Stimulated activated CD8-positive, alpha-beta memory T cell treated with anti-CD3 and anti-CD28 coated beads, Interleukin-2, amount 100 ng/mL, for 1 hour (primary cell): ENCODE results near the gene GLRA3.
"Not testable (repeated sequence)": the region's sequence is repeated elsewhere in the genome, so short reads cannot be mapped to it uniquely, and the experiment has no call there.

Experiments
- DNase-seq, 2 donors: peaks; one replicate each; pipeline ENCODE4 v3.0.0-alpha.2; 2020; ENCODE audit warnings: low read depth in 2 of 2

GLRA3 gene

DNA sequence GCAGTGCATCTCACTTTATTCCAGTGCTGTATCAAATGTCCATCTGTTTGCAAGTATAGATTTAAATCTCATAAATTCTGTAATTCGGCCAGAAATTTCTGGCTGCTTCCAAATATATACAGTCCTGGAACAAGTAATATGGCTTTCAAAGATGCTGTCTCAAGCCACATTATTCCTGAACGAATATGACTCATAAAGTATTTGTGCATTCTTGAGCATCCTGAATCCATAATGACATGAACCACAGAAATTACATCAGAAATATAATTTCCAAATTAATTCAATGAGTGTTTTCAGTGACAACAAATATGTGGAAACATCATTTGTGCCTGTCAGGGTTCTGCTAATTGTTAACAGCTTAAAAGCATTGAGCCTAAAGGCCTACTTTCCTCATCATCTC is 165.8 kb downstream of the GLRA3 start:
- no peak for DNase-seq

DNA sequence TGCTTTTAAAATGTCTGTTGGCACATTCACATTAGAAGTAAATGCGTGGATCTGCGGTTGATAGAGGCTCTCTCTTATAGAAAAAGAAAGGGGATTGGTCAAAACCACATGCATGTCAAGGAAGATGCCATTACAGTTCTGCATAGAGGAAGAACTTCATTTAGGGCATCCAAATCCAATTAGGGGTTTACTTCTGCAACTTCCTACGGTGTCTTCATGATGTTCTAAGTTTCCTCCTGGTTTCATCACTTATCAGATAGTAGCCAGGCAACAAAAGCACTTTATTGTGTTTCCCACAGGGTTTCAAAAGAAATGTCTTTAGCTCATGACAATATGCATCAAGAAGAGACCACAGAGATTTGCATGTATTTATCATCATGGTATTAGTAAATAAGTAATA is 170.8 kb downstream of the GLRA3 start:
- no peak for DNase-seq

DNA sequence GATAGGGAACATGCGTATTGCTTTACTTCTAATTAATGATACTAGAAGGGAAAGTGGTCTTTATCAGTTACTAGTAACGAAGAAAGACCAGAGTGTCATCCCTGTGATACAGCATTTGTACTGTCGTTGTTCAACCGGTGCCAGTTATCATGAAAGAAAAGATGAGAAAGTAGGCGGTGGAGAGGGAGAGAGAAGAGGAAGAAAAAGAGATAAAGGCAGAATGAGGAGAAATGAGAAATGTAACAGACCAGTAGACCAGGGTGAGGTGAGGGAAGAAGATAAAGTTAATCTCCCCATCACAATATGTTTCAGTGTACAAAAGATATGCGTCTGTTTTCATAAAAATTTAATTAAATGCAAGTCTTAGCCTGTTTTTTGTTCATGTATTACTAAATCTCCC is 171.6 kb downstream of the GLRA3 start:
- no peak for DNase-seq

DNA sequence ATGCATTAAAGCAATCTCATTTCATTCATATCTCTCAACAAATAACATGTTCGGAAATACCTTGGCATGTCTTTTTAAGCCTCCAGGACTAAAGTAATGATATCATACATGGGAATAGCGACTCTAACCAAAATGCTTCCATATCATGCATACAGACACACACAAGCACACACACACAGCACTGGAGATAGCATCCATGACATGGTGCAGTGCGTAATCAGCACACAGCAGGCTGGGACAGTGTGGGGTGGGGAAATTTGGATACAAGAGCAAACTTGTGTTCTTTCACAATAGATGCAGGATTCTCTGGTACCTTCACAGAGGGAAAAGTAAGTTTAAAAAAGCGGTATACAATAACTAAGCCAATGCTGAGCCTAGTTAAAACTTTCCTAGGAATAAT is 174.4 kb downstream of the GLRA3 start:
- DNase-seq = no peak

DNA sequence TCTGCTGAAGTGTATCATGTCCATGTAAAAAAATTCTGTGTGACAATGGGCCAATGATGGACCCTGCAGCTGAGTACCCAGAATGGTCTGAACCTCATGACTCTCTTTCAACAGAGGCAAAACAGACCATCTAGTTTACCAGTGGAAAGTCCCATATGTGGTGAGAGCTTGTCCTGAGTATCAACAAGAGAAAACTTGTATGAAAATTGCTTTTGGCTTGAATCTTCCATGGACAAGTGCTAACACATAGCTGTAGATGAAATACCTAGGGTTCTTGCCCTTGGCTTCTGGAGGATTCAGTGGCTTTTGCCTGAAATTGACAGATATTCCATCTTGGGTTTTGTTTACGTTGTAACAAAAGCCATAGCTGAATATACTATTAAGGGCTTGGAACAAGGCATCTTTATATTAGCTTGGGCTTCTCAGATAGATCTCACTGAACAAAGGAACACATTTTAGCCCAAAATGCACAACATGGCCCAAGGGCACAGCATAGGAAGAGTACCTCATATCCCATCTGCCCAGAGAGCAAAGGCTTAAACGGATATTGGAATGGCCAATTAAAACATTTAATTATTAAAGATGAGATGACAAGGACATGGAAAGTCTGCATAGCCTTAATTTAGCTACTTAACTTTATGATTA is 178.2 kb downstream of the GLRA3 start:
- DNase-seq = no peak

DNA sequence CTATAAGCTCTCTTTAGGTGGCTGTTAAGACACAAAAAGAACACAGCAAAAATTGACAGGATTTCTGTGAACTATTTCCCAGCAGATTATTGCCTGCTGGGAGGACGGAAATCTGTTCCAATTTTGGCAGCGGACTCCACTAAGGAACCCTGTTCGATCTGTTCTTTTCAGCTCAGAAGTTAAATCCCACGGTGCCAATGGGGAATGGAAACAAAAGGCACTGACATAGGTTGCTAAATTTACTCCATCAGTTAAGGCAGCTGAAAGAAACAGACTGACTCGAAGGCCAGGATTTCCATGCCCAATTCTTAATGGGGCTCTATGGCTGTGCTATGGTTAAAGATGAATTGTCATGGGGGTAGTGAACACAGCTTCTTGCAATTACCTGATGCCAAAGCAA is 180.2 kb downstream of the GLRA3 start:
- no peak for DNase-seq

DNA sequence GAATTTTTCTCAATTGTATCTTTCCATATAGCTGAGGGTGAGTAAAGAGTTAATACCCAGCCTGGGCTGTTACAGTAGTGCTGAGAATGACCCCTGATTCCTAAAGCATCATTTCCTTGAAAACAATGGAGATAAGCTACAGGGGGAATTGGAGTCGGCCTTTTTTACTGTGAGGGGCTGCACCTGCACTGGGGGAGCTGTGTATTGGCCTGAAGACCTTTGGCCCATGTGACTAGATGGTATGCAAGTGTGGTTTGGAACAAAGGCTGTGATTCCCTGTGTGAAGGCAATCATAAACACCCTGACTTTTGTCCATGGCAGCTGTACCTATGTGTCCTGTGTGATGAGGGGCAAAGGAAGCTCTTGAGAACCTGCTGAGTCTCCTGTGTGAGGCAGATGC is 182.7 kb downstream of the GLRA3 start:
- DNase-seq = no peak

DNA sequence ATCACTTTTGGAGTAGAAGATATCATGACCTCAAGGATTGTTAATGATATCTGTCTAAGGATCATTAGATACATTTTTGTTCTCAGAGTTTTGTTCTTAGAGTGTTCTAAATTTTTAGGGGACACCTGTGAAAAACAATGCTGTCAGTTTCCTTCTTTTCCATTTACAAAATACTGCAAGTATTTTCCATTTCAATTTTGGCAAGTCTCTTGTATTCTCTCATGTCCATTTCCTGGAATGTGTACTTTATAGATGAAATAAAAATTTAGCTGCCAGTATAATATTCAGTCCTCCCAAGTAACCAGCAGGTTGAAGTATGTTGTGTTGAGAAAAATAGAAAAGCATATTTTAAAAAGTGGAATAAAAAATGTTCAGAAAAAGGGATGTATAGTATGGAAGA is 188.9 kb downstream of the GLRA3 start:
- DNase-seq = no peak

DNA sequence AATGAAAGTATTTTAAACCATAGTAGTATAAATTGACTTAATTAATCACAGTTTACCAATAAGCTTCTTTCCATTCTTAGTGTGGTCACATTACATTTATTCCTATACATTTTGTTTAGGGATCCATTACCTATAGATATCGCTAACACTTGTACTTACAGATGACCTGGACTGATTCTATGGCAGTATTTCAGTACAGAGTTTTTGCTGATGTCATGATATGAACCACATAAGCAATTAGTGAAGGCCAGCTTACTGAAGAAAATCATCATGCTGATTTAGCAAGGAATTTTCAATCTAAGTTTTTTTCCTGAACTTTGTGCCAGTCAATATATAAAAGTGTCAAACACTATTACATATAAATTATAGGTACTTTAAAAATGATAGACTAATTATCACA is 193.3 kb downstream of the GLRA3 start:
- no peak for DNase-seq

DNA sequence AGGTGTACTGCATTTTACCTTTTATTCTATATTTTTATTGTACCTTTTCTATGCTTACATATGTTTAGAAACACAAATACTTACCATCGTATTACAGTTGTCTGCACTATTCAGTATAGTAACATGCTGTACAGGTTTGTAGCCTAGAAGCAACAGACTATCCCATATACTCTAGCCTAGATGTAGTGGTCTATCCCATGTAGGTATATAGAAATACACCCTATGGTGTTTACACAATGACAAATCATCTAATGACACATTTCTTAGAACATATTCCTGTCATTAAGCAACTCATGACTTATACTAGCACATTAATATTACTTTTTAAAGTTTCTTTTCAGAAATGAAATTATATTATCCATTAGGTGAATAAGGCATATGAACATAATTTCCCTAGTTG is 195.6 kb downstream of the GLRA3 start:
- no peak for DNase-seq

DNA sequence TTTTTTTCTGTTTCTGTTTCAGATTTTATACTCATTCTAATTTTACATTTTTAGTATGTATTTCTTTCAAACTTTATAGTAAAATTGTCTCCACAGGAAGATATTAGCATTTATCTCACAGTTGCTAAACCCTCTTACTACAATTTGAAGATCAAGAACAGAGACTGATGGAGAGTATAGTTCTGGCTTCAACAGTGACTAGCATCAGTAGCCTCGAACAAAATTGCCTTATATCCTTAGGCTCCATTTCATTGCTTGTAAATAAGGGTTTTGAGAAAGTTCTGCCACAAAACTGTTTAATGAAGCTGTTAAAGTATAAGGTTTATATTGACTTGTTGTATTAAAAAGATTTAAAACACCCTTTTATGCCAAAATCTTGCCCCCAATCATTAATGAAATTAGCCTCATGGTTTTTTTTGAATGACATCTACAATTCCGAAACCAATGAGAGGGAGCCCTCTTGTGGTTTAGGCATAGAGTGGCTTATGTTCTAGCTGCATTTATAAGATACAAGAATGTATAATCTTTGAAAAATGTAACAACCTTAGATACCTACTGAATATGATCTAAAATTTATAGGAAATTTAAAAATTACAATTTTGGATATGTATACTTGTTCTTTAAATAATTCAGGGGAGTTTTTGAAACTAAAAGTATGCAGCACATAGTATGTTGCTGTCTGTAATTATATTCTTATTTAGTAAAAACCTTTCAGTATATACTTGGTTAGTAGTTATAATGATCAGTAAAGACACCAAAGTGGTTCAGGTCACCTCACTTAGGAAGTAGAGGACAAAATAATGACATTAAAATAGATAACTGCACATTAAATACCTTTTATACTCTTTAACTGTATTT is 196.9 kb downstream of the GLRA3 start:
- DNase-seq = no peak

DNA sequence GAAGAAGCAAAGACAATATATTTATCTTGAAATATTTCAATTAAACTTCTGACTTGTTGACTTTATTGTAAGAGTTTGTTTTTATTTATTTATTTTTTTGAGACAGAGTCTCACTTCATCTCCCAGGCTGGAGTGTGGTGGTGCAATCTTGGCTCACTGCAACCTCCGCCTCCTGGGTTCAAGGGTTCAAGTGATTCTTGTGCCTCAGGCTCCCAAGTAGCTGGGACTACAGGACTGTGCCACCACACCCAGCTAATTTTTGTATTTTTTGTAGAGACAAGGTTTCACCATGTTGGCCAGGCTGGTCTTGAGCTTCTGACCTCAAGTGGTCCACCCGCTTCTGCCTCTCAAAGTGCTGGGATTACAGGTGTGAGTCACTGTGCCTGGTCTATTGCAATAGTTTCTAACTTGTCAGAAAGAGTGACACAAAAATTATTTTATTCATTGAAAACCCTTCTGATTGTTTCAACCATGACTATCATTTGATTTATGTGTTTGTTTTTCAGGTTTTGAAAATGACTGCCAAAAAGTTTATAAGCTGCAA is 199.1 kb downstream of the GLRA3 start:
- not testable (repeated sequence) for DNase-seq

DNA sequence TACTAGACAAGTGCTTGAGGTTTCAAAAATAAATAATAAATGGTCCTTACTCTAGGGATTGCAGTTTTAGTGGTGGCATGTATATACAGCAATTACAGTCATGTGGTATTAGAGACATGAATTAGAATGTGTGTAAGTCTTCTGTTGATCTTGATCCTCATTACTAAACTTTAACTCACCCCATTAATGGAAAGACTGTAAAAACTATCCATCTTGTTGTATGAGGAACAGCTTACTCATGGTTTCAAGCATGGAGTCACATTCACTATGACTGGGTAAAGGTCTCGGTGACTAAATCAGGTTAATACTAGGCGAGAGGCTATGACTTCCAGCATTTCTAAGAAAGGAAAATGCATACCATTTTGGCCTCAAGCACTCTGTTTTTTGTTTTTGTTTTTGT is 199.8 kb downstream of the GLRA3 start:
- no peak for DNase-seq

DNA sequence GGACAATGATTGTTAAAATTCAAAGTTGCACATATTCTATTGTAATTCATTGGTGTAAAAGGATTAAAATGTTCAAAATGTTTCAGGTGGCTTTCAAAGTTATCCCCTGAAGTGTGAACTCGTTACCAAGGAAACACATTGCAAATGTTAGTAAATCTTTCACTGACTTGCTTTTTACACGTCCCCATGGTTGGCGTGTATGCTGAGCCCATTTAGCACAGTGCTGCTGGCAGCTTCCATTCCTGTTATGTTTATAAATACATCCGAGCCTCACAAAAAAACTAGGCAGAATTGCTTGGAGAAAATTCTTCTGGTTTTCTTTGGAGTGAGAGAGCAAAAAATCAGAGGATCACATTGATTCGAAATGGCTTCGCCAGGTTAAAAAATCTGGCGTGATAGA is 200.9 kb downstream of the GLRA3 start:
- no peak for DNase-seq

DNA sequence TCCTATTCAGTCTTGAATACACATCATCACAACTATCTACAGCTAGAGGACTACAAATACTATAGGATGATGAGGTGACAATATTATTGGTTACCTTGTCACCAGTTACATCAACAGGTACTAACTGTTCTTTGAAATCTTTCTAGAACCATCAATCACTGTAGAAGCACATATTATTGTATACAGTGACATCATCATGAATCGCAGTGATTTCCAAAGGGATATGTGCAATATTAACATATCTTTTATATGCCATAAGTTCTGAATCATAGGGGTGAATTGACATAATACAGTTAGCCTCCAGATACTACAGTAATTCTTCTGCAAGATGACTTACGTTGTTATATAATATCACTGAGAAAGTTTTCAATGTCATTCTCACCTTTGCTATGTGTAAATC is 201.6 kb downstream of the GLRA3 start:
- DNase-seq = no peak

DNA sequence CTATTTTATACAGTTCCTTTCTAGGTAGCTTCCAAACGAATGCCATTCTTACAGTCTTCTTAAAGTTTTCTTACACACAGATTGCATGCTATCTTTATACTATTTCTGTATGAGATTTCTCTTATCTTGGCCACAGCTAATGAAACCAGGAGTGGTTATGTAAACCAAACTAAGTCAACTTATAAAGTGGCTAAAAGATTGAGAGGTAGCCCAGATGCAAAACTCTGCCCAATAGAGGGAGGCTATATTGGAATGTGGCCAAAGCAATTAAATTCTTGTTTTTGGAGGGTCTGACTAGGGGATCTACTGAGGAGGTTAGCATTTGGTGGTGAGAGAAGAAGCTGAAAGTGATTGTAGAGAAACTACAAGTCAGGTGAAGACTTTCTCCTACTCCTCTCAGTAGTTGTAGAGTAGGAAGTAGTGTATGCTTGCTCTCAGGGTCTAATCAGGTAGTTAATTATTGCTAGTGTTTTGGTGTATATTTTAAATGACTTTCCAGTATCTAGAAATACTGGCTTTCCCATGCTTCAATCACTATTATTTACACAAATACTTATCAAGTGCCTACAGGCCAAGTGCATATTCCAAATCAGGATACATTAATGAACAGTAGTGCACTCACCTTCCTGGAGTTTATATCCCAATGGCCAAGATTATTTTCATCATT is 202.6 kb downstream of the GLRA3 start:
- no peak for DNase-seq

DNA sequence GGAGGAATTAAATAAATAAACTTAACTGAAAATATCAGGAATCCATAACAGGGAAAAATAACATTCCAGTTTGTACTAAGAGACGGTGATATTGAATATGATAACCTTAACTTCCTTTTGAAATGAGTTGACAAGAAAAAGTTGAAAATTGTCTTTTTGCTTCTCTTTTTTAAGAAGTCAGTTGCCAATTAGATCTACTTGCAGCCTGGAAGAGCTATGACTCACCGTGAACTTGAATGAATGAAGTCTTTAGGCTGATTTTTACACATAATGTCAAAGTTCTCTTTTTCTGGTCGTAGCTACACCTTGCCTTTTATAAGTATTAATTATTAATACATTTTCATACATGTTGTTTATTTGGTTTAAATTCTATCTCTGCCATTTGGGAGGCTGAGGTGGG is 212.4 kb downstream of the GLRA3 start:
- no peak for DNase-seq

DNA sequence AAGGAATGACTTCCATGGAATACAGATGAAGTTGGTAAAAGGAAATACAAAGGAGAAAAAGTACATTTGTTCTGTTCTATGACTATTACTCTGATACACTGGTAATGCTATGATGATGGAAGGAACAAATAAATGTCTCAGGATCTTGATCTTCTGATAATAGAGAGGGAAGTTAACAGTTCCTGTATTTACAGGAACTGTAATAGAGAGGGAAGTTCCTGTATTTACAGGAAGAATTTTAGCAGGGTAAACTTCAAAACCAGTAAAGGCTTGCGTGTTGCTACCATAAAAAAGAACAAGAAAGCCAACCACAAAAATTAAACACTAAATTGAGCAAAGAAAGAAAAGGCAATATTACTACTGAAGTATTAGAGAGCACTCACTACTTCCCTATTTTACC is 215.1 kb downstream of the GLRA3 start:
- DNase-seq = no peak

DNA sequence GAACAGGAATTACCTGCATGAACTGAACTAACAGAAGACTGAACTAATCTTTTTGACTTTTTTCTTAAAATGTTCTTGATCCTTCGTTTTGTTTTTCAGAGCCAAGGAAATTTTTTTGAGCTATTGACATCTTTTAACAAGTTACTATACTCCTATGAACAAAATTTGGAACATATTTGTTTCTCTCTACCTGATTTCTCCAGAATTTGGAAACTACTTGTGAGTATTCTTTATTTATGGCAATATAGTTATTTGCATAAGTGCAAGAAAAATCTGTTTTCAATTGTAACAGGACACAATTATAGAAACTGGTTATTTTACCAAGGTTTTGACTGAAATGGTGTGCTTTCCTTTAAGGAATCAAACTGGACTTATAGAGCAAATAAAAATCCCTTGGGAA is 217.3 kb downstream of the GLRA3 start:
- no peak for DNase-seq

DNA sequence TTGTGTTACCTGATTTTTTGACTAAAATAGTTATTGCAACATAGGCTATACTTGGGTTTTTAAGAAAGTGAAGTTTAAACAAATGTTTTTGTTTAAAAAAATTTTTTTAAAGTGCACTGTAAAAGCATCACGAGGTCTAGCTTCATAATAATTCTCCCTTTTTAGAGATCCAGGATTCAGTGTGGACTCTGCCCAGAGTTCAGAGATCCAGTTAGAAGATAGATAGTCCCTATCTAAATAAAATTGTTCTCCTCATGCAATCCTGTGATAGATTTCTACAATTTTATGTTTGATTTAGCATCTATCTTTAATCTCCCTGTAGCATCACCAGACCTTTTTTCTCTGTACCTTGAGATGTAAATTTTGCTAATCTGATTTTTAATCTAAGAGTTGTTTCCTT is 221.3 kb downstream of the GLRA3 start:
- DNase-seq = no peak

DNA sequence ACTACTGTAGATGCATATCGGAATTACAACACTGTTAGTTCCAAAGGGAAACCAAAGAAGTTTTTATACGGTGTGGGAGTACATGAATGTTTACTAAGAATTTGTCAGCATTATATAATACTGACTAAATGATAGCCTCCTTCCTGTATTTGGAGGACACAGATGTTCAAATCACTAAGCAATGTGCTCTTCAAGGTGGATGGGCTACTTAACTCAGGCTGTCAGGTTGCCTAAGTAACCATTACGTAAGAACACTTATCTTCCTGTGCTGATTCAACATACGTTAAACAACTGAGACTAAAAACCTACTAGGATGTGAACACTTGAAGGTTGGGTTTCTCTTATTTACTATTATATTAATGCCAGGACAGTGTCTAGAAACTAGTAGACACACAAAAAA is 224.8 kb downstream of the GLRA3 start:
- DNase-seq = no peak

DNA sequence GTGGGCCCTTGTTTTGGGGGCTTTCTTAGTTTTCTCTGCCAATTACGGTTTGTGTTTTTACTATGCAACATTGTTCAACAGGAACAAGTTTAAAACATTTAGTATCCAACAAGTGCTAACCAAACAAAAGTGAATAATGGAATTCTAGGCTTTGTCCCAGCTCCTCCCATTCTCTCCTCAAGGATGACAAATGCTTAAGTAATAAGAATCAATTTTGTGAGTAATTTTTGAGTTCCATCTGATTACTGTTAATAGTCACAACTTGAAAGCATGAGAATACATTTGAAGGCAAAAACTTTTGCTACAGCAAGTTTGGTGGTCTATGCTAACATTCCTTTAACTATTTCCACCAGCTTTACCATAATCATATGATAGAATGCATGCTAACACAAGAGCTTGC is 228.7 kb downstream of the GLRA3 start:
- DNase-seq = no peak

DNA sequence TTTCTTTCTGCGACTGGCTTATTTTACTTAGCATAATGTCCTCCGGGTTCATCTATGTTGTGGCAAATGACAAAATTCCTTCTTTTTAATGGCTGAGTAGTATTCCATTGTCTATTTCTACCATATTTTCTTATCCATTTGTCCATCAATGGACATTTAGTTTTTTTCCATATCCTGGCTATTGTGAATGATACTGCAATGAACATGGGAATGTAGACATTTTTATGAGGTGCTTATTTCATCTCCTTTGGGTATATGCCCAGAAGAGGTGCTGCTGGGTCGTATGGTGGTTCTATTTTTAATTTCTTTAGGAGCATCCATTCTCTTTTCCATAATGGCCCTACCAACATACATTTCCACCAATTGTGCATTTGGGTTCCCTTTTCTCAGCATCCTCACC is 230.2 kb downstream of the GLRA3 start:
- no peak for DNase-seq
